ENCODE measurements around the gene BRD9.

GRCh38 chr5:883475-884181 is 9.0 kb downstream of the BRD9 start:
- TF ChIP-seq, protein P1, sequence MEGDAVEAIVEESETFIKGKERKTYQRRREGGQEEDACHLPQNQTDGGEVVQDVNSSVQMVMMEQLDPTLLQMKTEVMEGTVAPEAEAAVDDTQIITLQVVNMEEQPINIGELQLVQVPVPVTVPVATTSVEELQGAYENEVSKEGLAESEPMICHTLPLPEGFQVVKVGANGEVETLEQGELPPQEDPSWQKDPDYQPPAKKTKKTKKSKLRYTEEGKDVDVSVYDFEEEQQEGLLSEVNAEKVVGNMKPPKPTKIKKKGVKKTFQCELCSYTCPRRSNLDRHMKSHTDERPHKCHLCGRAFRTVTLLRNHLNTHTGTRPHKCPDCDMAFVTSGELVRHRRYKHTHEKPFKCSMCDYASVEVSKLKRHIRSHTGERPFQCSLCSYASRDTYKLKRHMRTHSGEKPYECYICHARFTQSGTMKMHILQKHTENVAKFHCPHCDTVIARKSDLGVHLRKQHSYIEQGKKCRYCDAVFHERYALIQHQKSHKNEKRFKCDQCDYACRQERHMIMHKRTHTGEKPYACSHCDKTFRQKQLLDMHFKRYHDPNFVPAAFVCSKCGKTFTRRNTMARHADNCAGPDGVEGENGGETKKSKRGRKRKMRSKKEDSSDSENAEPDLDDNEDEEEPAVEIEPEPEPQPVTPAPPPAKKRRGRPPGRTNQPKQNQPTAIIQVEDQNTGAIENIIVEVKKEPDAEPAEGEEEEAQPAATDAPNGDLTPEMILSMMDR (IDR thresholded peaks at IDR 0.05; ENCODE audit: low read depth, low read length) = no peak
- TF ChIP-seq EZH2phosphoT487 (IDR thresholded peaks at IDR 0.05; ENCODE audit: low read depth) = no peak
